Measurements from ENCODE around the gene TXLNA.

TXLNA gene

GRCh38 chr1:32178380-32179192 lies 889 bp upstream of the TXLNA start:
- no peak for TF ChIP-seq CTCF (IDR thresholded peaks at IDR 0.05; ENCODE audit: control insufficient read depth, extremely low read depth, insufficient read depth)
- peak overlapping the region; percentile 71 for H3K4me3 ChIP-seq (ENCODE audit: low read depth, low read length)
- no peak for DNase-seq (ENCODE audit: low read depth)

GRCh38 chr1:32179193-32179442 lies 357 bp upstream of the TXLNA start:
- DNase-seq (ENCODE audit: low read depth) = no peak
- H3K4me3 ChIP-seq (ENCODE audit: low read depth, low read length) = peak overlapping the region; percentile 71
- TF ChIP-seq CTCF (IDR thresholded peaks at IDR 0.05; ENCODE audit: control insufficient read depth, extremely low read depth, insufficient read depth) = no peak

GRCh38 chr1:32180186-32181060 lies 948 bp downstream of the TXLNA start:
- DNase-seq (ENCODE audit: low read depth) = no peak
- TF ChIP-seq CTCF (IDR thresholded peaks at IDR 0.05; ENCODE audit: control insufficient read depth, extremely low read depth, insufficient read depth) = no peak
- peak overlapping the region; percentile 71 for H3K4me3 ChIP-seq (ENCODE audit: low read depth, low read length)

GRCh38 chr1:32181065-32181464 lies 1.6 kb downstream of the TXLNA start:
- peak overlapping the region; percentile 71 for H3K4me3 ChIP-seq (ENCODE audit: low read depth, low read length)
- no peak for TF ChIP-seq CTCF (IDR thresholded peaks at IDR 0.05; ENCODE audit: control insufficient read depth, extremely low read depth, insufficient read depth)
- DNase-seq (ENCODE audit: low read depth) = no peak

GRCh38 chr1:32181563-32181962 lies 2.1 kb downstream of the TXLNA start:
- no peak overlapping the region for H3K4me3 ChIP-seq (ENCODE audit: low read depth, low read length)
- no peak for TF ChIP-seq CTCF (IDR thresholded peaks at IDR 0.05; ENCODE audit: control insufficient read depth, extremely low read depth, insufficient read depth)
- DNase-seq (ENCODE audit: low read depth) = no peak

GRCh38 chr1:32182060-32182459 lies 2.6 kb downstream of the TXLNA start:
- H3K4me3 ChIP-seq (ENCODE audit: low read depth, low read length) = no peak overlapping the region
- no peak for DNase-seq (ENCODE audit: low read depth)
- no peak for TF ChIP-seq CTCF (IDR thresholded peaks at IDR 0.05; ENCODE audit: control insufficient read depth, extremely low read depth, insufficient read depth)
